Stomach (tissue), 9 donors: ENCODE measurements around the gene DNM3. TPM values are rescaled to one million over a fixed set of nuclear protein-coding genes. Genes with fewer than 3 reads are reported as not detected.
A peak's percentile ranks its signal among the peaks of the same experiment; 100 is the strongest.

Experiments
- DNase-seq, 2 donors: peaks; one replicate each; pipeline versions ENCODE4 v3.0.0 to v3.0.0-alpha.2; 2013 to 2019
- H3K27ac ChIP-seq, 5 donors: fragments of 200-600 bp in 4 of 5; sonication (generic) in 4 of 5; one replicate each; pipeline ENCODE4 v1.5.1; 2013 to 2019; ENCODE audit warnings: mild to moderate bottlenecking in 1 of 5, moderate library complexity in 1 of 5
- H3K27me3 ChIP-seq, 3 donors: fragments of 200-600 bp; sonication (generic); one replicate each; pipeline ENCODE4 v1.5.1; 2017 to 2019; ENCODE audit warnings: mixed run types in 1 of 3
- H3K36me3 ChIP-seq, 4 donors: fragments of 200-600 bp; sonication (generic); 1 replicate in 3 of 4; 2 replicates in 1 of 4; pipeline ENCODE4 v1.5.1; 2016 to 2019
- H3K4me1 ChIP-seq, 4 donors: fragments of 200-600 bp; sonication (generic); one replicate each; pipeline ENCODE4 v1.5.1; 2016 to 2019
- H3K4me3 ChIP-seq, 4 donors: fragments of 200-600 bp; sonication (generic) in 3 of 4; one replicate each; pipeline ENCODE4 v1.5.1; 2016 to 2019; ENCODE audit warnings: mild to moderate bottlenecking in 1 of 4
- H3K9me3 ChIP-seq, 4 donors: fragments of 200-600 bp; sonication (generic); one replicate each; pipeline ENCODE4 v1.5.1; 2016 to 2019
- CTCF ChIP-seq, 7 experiments: fragments of 450-650 bp in 4 of 7; fragments of 200-600 bp in 3 of 7; sonication (generic) in 3 of 7; IDR thresholded peaks; one replicate each; pipeline ENCODE4 v1.5.1; 2016 to 2019; ENCODE audit warnings: antibody characterized with exemption in 7 of 7, control low read depth in 2 of 7, mild to moderate bottlenecking in 1 of 7
- EP300 ChIP-seq: sonication (generic); formaldehyde crosslinking; IDR thresholded peaks from one replicate; pipeline ENCODE4 v1.6.1; 2017; ENCODE audit warnings: antibody characterized with exemption
- POLR2A ChIP-seq, 4 donors: fragments of 450-650 bp; IDR thresholded peaks; one replicate each; pipeline ENCODE4 v1.6.1; 2016; ENCODE audit warnings: antibody characterized with exemption in 4 of 4, control low read depth in 2 of 4, mild to moderate bottlenecking in 1 of 4, moderate library complexity in 1 of 4
- POLR2AphosphoS5 ChIP-seq, 3 donors: sonication (generic); formaldehyde crosslinking; IDR thresholded peaks; one replicate each; pipeline ENCODE4 v1.6.1; 2016; ENCODE audit warnings: antibody characterized with exemption in 3 of 3
- WGBS, 5 donors: extraction: QIAGEN DNeasy Blood & Tissue Kit in 3 of 5; methylation state at CpG; one replicate each; pipeline versions ENCODE4 v1.1.5 to v1.1.7; 2013 to 2018; 5-methylcytosine and 5-hydroxymethylcytosine counted together
- intact Hi-C: fragments of 100-400 bp; cut with DNase I; formaldehyde crosslinking; loops from one replicate; pipeline ENCODE4 v1.15.1; 2023; ENCODE audit warnings: low total_unique reads
- polyA plus RNA-seq, 3 donors: library from polyadenylated mRNA; stranded (reverse); fragments of 200-250 nt; gene quantifications; one replicate each; pipeline ENCODE4 v1.2.3, GENCODE V29; 2013
- total RNA-seq, 5 donors: library from RNA; depleted of rRNA; stranded (reverse); fragments of >200 nt; gene quantifications; one replicate each; pipeline versions ENCODE4 v1.1.0 to v1.2.3, GENCODE V29; 2014 to 2016
- donor health status: healthy with polysubstance abuse.
- donor health status: Bipolar disorder and iron deficiency.
- donor health status: healthy.

DNM3 gene
- total and polyA plus RNA-seq, 8 donors, result 0.58 to 13.8 (median 2.2) TPM

GRCh38 chr1:171984850-171985485 is 143.7 kb downstream of the DNM3 start:
- Histone ChIP-seq H3K27me3 (no peaks in the 10 kb centered on the region), H3K4me3 (no peak overlapping the region), H3K9me3 (no peaks in the 10 kb centered on the region), H3K36me3 (peaks cover 0 to 7% (median 0%) of the 10 kb centered on the region in 4 donors), H3K27ac (no peak overlapping the region), H3K4me1 (peaks cover 0 to 11% (median 0%) of the 10 kb centered on the region in 4 donors)
- DNase-seq, result peak in 1 of 2 donors; percentile 52
- no peak for TF ChIP-seq EP300
- peak in 1 of 3 donors; percentile 29 for TF ChIP-seq POLR2AphosphoS5 (IDR thresholded peaks at IDR 0.05)
- TF ChIP-seq POLR2A (IDR thresholded peaks at IDR 0.05), result no peak
- TF ChIP-seq CTCF (IDR thresholded peaks at IDR 0.05), result peak in 5 of 7 experiments; percentile 46 to 67 (median 61)
- intact Hi-C loops, result loop anchor here (5.0 to 10.0 kb wide), 2 partner anchors 183 to 340 kb away; no protein-coding TSS in a partner anchor
- WGBS, 5 donors, result 21 to 30% (median 22%) methylated on average over 3 of the region's 3 CpGs

GRCh38 chr1:171985639-171986038 is 144.3 kb downstream of the DNM3 start:
- Histone ChIP-seq H3K4me3 (no peak overlapping the region), H3K4me1 (peaks cover 0 to 11% (median 0%) of the 10 kb centered on the region in 4 donors), H3K27me3 (no peaks in the 10 kb centered on the region), H3K36me3 (peaks cover 0 to 7% (median 0%) of the 10 kb centered on the region in 4 donors), H3K9me3 (no peaks in the 10 kb centered on the region), H3K27ac (no peak overlapping the region)
- peak in 1 of 7 experiments; percentile 13 for TF ChIP-seq CTCF (IDR thresholded peaks at IDR 0.05)
- TF ChIP-seq POLR2AphosphoS5 (IDR thresholded peaks at IDR 0.05), result no peak
- intact Hi-C loops, result loop anchor here (10.0 kb wide), 1 partner anchor 341 kb away; no protein-coding TSS in a partner anchor
- peak in 1 of 2 donors; percentile 19 for DNase-seq
- WGBS, 5 donors, result 47 to 72% (median 56%) methylated on average over 2 of the region's 2 CpGs

GRCh38 chr1:171988243-171988885 is 147.1 kb downstream of the DNM3 start:
- intact Hi-C loops, result loop anchor here (10.0 kb wide), 1 partner anchor 344 kb away; no protein-coding TSS in a partner anchor
- 20 to 59% (median 30%) methylated on average over 1 of the region's 1 CpG for WGBS, 5 donors
- TF ChIP-seq POLR2A (IDR thresholded peaks at IDR 0.05) (no peak), CTCF (IDR thresholded peaks at IDR 0.05) (no peak), POLR2AphosphoS5 (IDR thresholded peaks at IDR 0.05) (no peak), EP300 (no peak)

GRCh38 chr1:171990371-171990770 is 149.1 kb downstream of the DNM3 start:
- intact Hi-C loops, result no loop called here
- TF ChIP-seq CTCF (IDR thresholded peaks at IDR 0.05), result no peak
- TF ChIP-seq EP300, result no peak
- no peak for TF ChIP-seq POLR2A (IDR thresholded peaks at IDR 0.05)
- no peak for TF ChIP-seq POLR2AphosphoS5 (IDR thresholded peaks at IDR 0.05)
- H3K9me3 ChIP-seq, result no peaks in the 10 kb centered on the region
- no peaks in the 10 kb centered on the region for H3K4me1 ChIP-seq
- no peak for DNase-seq
- no peaks in the 10 kb centered on the region for H3K27me3 ChIP-seq
- no peak overlapping the region for H3K4me3 ChIP-seq
- H3K27ac ChIP-seq, result no peak overlapping the region
- peaks cover 0 to 7% (median 0%) of the 10 kb centered on the region in 4 donors for H3K36me3 ChIP-seq

More at GRCh38 chr1:171988243-171988885, 147.1 kb downstream of the DNM3 start:
- Histone ChIP-seq H3K4me3 (no peak overlapping the region), H3K9me3 (no peaks in the 10 kb centered on the region), H3K36me3 (peaks cover 0 to 7% (median 0%) of the 10 kb centered on the region in 4 donors), H3K27ac (no peak overlapping the region), H3K4me1 (peaks cover 0 to 11% (median 0%) of the 10 kb centered on the region in 4 donors), H3K27me3 (no peaks in the 10 kb centered on the region)
- no peak for DNase-seq
